Heart right ventricle (tissue), 16 donors: ENCODE measurements around the gene NRDE2. TPM values are rescaled to one million over a fixed set of nuclear protein-coding genes. Genes with fewer than 3 reads are reported as not detected.

Source experiments
- ATAC-seq, 8 donors: fragments of 200-7000 bp; cut with Tn5 transposase; one replicate each; pipeline ENCODE4 v1.9.1; 2020; ENCODE audit warnings: mild to moderate bottlenecking in 8 of 8, moderate library complexity in 8 of 8, moderate number of reproducible peaks in 1 of 8
- DNase-seq, 2 donors: peaks; one replicate each; pipeline ENCODE4 v3.0.0-alpha.2; 2020
- H3K27ac ChIP-seq, 10 donors: fragments of 200-600 bp; sonication (generic) in 2 of 10; one replicate each; pipeline versions ENCODE4 v1.5.0 to v1.8.0; 2020 to 2022; ENCODE audit warnings: mild to moderate bottlenecking in 3 of 10
- H3K27me3 ChIP-seq, 7 donors: fragments of 200-600 bp; one replicate each; pipeline ENCODE4 v1.8.0; 2021 to 2022; ENCODE audit warnings: mild to moderate bottlenecking in 2 of 7
- H3K36me3 ChIP-seq, 9 donors: fragments of 200-600 bp; sonication (generic) in 1 of 9; one replicate each; pipeline versions ENCODE4 v1.5.0 to v1.8.0; 2020 to 2022; ENCODE audit warnings: mild to moderate bottlenecking in 2 of 9
- H3K4me1 ChIP-seq, 9 donors: fragments of 200-600 bp; sonication (generic) in 1 of 9; one replicate each; pipeline versions ENCODE4 v1.5.0 to v1.8.0; 2020 to 2022; ENCODE audit warnings: mild to moderate bottlenecking in 4 of 9
- H3K4me3 ChIP-seq, 10 donors: fragments of 200-600 bp; sonication (generic) in 2 of 10; one replicate each; pipeline versions ENCODE4 v1.5.0 to v1.8.0; 2020 to 2022; ENCODE audit warnings: mild to moderate bottlenecking in 7 of 10, moderate library complexity in 2 of 10
- H3K9me3 ChIP-seq, 11 donors: fragments of 200-600 bp in 10 of 11; sonication (generic) in 2 of 11; one replicate each; pipeline versions ENCODE4 v1.5.0 to v1.8.0; 2013 to 2022; ENCODE audit warnings: mild to moderate bottlenecking in 2 of 11, control low read depth in 1 of 11, moderate library complexity in 1 of 11
- WGBS, 2 donors: extraction: QIAGEN DNeasy Blood & Tissue Kit; methylation state at CpG; one replicate each; pipeline ENCODE4 v1.1.7; 2013; ENCODE audit warnings: inconsistent platforms in 1 of 2; 5-methylcytosine and 5-hydroxymethylcytosine counted together
- intact Hi-C, 10 donors: fragments of 100-400 bp; cut with DNase I; formaldehyde crosslinking; loops; one replicate each; pipeline versions ENCODE4 v1.11.1 to v1.14.2; 2022
- polyA plus RNA-seq, 2 donors: library from polyadenylated mRNA; stranded (reverse); fragments of 200-250 nt; gene quantifications; one replicate each; pipeline ENCODE4 v1.2.3, GENCODE V29; 2013
- total RNA-seq, 10 donors: library from RNA; stranded (reverse); fragmentation: NEBNext Ultra II Directional in 3 of 10; extraction: Animal tissue kit (Norgen Biotek cat#: 25700) in 3 of 10; gene quantifications; one replicate each; pipeline versions ENCODE4 v1.2.1 to v1.2.4, GENCODE V29; 2021 to 2023
- TF ChIP-seq, protein P1 (sequence below), 9 donors: fragments of 200-600 bp; sonication (generic) in 2 of 9; IDR thresholded peaks; one replicate each; pipeline versions ENCODE4 v1.5.0 to v1.8.0; 2021 to 2022; ENCODE audit warnings: antibody characterized with exemption in 9 of 9, mild to moderate bottlenecking in 5 of 9, moderate library complexity in 1 of 9
- donor health status: Arrhythmogenic right ventricular cardiomyopathy.
- donor health status: ischemic (EF 13 %, LVEDD 7.1; RV severe dilation, severe dysfunction).
- donor health status: healthy with polysubstance abuse.
- donor health status: DM: no; HTN: yes; CAD: no.
- donor health status: DM: no; HTN: no; CAD: no.
- donor health status: ischemic (EF 25% LVEDD 6.9; RV normal size, moderate dysfunction).
- donor health status: ischemic (EF 25% LVEDD 5.7; RV mildly dilated, moderate dysfunction).
- donor health status: healthy.
- donor health status: DM: yes; HTN: yes; CAD: no.
- donor health status: Ischemic cardiomyopathy.
- donor health status: ischemic (EF 35%, LVEDD 5.7; RV mildly dilated, moderate dysfunction).
- donor health status: nonischemic (EF 11% LVEDD 7.7; RV severe dilation, severe dysfunction).
- donor health status: DM: yes; HTN: yes; CAD: no.
- donor health status: PGD.
- donor health status: ischemic (EF 29% LVEDD 5.4; RV normal size, mild dysfunction).
- donor health status: nonischemic (EF 23%, LVEDD 6.1; RV moderate dilation, normal function).

NRDE2 gene
- total and polyA plus RNA-seq, 12 donors = 4.3 to 16.7 (median 13.5) TPM

GRCh38 chr14:90305176-90305601, 26.6 kb downstream of the NRDE2 start:
- 91 to 93% methylated on average over 4 of the region's 4 CpGs for WGBS, 2 donors
- H3K36me3 ChIP-seq = peaks cover 0 to 83% (median 9%) of the 10 kb centered on the region in 9 donors

DNA sequence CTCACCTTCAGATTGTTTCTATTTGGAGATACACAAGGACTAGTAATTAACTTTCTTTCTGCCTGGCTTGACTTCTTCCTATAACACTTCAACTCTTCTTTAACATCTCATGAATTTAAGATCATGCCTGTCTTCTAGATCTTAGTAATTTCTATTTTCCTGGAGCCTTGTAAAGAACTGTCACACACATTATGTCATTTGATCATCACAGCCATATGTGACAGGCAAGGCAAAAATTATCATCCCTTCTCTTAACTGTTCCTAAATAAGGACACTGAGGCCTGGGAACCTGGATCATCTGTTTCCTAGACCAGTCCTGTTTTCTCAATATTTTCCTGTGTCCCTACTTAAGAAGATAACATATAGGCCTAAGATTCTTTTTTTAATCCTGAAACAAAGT, 27.2 kb downstream of the NRDE2 start:
- TF ChIP-seq, protein P1, sequence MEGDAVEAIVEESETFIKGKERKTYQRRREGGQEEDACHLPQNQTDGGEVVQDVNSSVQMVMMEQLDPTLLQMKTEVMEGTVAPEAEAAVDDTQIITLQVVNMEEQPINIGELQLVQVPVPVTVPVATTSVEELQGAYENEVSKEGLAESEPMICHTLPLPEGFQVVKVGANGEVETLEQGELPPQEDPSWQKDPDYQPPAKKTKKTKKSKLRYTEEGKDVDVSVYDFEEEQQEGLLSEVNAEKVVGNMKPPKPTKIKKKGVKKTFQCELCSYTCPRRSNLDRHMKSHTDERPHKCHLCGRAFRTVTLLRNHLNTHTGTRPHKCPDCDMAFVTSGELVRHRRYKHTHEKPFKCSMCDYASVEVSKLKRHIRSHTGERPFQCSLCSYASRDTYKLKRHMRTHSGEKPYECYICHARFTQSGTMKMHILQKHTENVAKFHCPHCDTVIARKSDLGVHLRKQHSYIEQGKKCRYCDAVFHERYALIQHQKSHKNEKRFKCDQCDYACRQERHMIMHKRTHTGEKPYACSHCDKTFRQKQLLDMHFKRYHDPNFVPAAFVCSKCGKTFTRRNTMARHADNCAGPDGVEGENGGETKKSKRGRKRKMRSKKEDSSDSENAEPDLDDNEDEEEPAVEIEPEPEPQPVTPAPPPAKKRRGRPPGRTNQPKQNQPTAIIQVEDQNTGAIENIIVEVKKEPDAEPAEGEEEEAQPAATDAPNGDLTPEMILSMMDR (IDR thresholded peaks at IDR 0.05) = no peak
- ATAC-seq (no peak), DNase-seq (no peak)
- H3K4me3 ChIP-seq = no peak overlapping the region
- intact Hi-C loops = loop anchor here in 9 of 10 donors (5.0 to 10.0 kb wide), 10 partner anchors 90 to 598 kb away; partner anchors contain the start of genes CALM1 (in 2 of the 9) and TTC7B (in 1 of the 9)
- H3K9me3 ChIP-seq = no peaks in the 10 kb centered on the region
- peaks cover 5 to 30% (median 22%) of the 10 kb centered on the region in 9 donors for H3K4me1 ChIP-seq
- H3K27ac ChIP-seq = no peak overlapping the region
- H3K36me3 ChIP-seq = peaks cover 0 to 82% (median 9%) of the 10 kb centered on the region in 9 donors
- no peaks in the 10 kb centered on the region for H3K27me3 ChIP-seq

More at GRCh38 chr14:90305176-90305601, 26.6 kb downstream of the NRDE2 start:
- Histone ChIP-seq H3K4me1 (peaks cover 5 to 23% (median 17%) of the 10 kb centered on the region in 9 donors), H3K4me3 (no peak overlapping the region), H3K27ac (no peak overlapping the region), H3K27me3 (no peaks in the 10 kb centered on the region), H3K9me3 (no peaks in the 10 kb centered on the region)
- ATAC-seq (no peak), DNase-seq (no peak)
- intact Hi-C loops = loop anchor here in 6 of 10 donors (5.0 to 10.0 kb wide), 5 partner anchors 90 to 590 kb away; partner anchors contain the start of gene CALM1 (in 1 of the 6)
- TF ChIP-seq, protein P1 (IDR thresholded peaks at IDR 0.05) = no peak

GRCh38 chr14:90303473-90303872, 28.3 kb downstream of the NRDE2 start:
- 95% methylated on average over 4 of the region's 4 CpGs for WGBS, 2 donors
- no peaks in the 10 kb centered on the region for H3K27me3 ChIP-seq
- TF ChIP-seq, protein P1 (IDR thresholded peaks at IDR 0.05) = no peak
- H3K27ac ChIP-seq = peak overlapping the region in 1 of 10 donors; percentile 63
- DNase-seq (no peak), ATAC-seq (no peak)
- peaks cover 5 to 34% (median 22%) of the 10 kb centered on the region in 9 donors for H3K4me1 ChIP-seq
- peaks cover 0 to 81% (median 9%) of the 10 kb centered on the region in 9 donors for H3K36me3 ChIP-seq
- no peak overlapping the region for H3K4me3 ChIP-seq
- H3K9me3 ChIP-seq = no peaks in the 10 kb centered on the region
- intact Hi-C loops = loop anchor here in 9 of 10 donors (5.0 to 10.0 kb wide), 10 partner anchors 91 to 599 kb away; partner anchors contain the start of genes CALM1 (in 2 of the 9) and TTC7B (in 1 of the 9)

DNA sequence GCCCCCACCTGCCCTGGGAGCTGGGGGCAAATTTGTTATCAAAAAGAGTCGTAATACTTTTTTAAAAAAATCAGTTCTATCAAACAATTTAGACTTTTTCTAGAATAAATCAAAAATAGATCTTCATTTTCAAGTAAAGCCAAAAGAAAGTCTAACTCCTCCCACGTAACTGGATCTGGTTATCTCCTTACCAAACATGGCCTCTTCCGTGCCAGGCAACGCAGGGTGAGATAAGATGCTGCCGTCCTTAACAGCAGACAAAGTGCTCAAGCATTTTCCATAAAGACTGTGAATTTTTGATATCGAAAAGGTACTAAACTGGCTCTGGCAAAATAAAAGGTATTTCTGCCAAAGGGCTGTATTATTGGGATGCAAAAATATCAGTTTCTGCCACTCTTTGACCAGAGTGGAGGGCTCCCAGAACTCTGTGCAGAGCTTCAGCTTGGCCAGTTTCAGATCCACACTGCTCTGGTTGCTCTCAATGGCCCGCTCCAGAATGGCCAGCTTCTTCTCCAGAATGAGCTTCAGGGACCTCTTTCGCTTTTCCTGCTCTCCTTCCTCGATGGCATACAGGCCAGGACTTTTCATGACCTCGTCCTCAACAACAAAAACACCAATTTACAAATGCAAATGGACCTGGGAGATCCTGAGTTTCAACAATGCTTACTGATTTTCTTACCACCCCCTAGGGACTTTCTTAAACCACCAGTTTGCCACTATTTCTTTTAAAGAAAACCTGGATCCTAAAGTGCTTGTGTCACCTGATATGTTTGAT, 29.0 kb downstream of the NRDE2 start:
- no peak overlapping the region for H3K4me3 ChIP-seq
- no peak for DNase-seq
- peak overlapping the region in 8 of 10 donors; percentile 4 to 73 (median 49) for H3K27ac ChIP-seq
- peaks cover 0 to 80% (median 9%) of the 10 kb centered on the region in 9 donors for H3K36me3 ChIP-seq
- H3K9me3 ChIP-seq = no peaks in the 10 kb centered on the region
- no peak for ATAC-seq
- TF ChIP-seq, protein P1 (IDR thresholded peaks at IDR 0.05) = no peak
- peaks cover 5 to 36% (median 22%) of the 10 kb centered on the region in 9 donors for H3K4me1 ChIP-seq
- 67% methylated on average over 10 of the region's 10 CpGs for WGBS, 2 donors
- intact Hi-C loops = loop anchor here in 9 of 10 donors (5.0 to 10.0 kb wide), 10 partner anchors 92 to 600 kb away; partner anchors contain the start of genes CALM1 (in 2 of the 9) and TTC7B (in 1 of the 9)
- H3K27me3 ChIP-seq = no peaks in the 10 kb centered on the region
